GM19463 (cell line): ENCODE results near the gene GIMAP7.
"Not testable (repeated sequence)": the region's sequence is repeated elsewhere in the genome, so short reads cannot be mapped to it uniquely, and the experiment has no call there.

Experiments used
- ATAC-seq: cut with Tn5 transposase; IDR thresholded peaks from one replicate; pipeline ENCODE4 v1.9.1; 2021; ENCODE audit warnings: mild to moderate bottlenecking, moderate library complexity; ENCODE audit not compliant: unreplicated experiment

GIMAP7 gene

DNA sequence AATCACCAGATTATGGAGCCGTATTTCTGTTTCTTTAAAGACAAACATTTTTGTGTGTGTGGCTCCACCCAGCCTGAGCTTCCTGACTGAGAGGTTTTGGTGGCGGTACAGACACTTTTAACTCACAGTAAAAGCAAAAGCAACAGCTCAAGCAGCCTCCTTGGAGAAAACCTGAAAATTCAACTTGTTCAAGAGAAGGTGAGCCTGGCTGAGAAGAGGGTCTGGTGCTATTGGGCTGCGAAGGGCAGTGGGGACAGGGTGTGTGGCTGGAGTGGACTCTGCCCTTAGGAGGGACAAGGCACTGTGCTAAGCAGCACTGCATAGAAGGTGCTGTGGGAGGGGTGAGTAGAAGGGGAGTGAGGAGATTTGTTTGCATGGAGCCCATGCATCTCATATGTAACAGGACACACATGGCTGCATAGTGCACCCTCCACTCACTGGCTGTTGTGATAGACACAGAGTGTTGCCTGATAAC lies at the start of gene GIMAP7:
Gene GIMAP7, plus strand, starts transcription at position 125 of the 475 bp plus-strand sequence. CDS start 5,103 bp downstream, outside the sequence.
- ATAC-seq: no peak

GRCh38 chr7:150464962-150465361 lies 49.7 kb upstream of the GIMAP7 start:
- ATAC-seq: no peak

- no peak for ATAC-seq
These were observed 49.3 kb upstream of the GIMAP7 start for GRCh38 chr7:150465414-150465813.

DNA sequence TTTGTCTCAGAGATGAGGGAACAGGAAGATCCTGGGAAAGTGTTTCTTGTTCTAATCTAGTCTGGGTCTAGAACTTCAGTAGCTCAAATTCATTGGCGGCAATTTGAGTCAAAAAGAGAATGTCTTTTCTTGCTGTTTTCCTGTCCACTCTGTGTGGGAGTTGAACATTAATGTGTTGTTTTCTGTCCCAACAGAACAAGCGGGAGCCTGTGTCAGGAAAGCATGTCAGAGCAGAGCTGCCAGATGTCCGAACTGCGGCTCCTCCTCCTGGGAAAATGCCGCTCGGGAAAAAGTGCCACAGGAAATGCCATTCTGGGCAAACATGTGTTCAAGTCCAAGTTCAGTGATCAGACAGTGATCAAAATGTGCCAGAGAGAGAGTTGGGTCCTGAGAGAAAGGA lies 48.2 kb upstream of the GIMAP7 start:
- ATAC-seq: no peak

GRCh38 chr7:150468241-150468640 lies 46.4 kb upstream of the GIMAP7 start:
- ATAC-seq: no peak

DNA sequence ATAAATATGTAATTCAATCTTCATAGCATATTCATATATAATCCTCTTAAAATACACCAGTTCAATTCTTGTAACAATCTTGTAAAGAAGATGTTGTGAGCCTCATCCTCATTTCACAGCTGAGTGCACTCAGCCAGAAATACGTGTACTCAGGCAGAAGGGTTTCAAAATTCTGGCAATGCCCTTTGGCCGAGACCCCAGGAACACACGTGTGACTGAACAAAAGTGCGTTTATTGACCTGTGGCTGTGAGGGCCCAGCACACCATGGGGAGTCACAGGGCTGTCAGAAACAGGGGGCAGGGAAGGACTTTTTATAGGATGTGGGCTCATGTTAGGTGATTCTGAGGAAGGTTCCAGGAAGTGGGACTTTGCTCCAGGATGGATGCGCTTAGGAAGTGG lies 42.8 kb upstream of the GIMAP7 start:
- no peak for ATAC-seq

DNA sequence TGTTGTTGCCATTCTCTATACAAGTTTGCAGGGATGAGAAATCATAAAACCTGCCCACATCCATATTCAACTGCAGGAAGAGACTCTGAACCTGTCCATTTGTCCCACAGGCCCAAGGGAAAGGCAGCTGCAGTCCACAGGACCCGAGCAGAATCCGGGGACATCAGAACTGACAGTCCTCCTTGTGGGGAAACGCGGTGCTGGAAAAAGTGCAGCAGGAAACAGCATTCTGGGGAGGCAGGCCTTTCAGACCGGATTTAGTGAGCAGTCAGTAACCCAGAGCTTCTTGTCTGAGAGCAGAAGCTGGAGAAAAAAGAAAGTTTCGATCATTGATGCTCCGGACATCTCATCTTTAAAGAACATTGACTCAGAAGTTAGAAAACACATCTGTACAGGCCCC lies 40.8 kb upstream of the GIMAP7 start:
- no peak for ATAC-seq

DNA sequence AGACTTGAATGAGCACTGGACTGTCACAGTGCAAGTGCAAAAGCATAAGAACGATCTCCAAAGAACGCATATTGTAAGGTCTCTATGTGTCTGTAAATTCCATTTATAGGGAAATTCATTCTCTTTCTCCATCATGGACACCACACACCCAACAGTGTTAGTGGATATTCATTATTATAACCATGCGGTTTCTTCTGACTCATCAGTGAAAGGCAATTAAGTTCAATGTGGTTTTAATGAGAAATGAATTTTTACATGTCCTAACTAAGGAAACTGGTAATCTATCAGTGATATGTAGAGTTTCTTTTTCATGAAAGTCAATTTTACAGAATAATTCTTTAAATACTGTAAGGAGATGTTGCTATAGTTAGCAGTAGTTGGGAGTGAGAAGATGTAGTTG lies 38.4 kb upstream of the GIMAP7 start:
- no peak for ATAC-seq

DNA sequence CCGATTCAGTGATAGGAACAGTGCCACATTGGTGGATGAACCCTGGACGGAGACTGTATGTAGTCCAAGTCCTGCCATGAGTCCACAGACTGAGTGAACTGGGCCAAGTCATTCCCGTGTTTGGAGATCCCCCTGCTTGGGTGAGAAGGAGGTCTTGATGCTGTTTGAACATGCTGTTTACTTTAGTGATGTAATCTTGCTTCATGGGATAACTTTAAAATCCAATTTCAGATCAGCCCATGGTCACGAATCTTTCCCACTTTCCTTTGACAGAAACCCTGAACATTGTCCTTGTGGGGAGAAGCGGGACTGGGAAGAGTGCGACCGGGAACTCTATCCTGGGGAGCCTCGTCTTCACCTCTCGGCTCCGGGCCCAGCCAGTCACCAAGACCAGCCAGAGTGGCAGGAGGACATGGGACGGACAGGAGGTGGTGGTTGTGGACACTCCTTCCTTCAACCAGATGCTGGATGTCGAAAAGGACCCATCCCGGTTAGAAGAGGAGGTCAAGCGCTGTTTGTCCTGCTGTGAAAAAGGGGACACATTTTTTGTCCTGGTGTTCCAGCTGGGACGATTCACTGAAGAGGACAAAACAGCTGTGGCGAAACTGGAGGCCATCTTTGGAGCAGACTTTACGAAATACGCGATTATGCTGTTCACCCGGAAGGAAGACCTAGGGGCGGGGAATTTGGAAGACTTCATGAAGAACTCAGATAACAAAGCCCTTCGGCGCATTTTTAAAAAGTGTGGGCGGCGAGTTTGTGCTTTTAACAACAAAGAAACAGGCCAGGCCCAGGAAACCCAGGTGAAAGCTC lies 37.6 kb upstream of the GIMAP7 start:
- ATAC-seq: no peak

- no peak for ATAC-seq
These were observed 35.5 kb upstream of the GIMAP7 start for GRCh38 chr7:150479023-150479716.

DNA sequence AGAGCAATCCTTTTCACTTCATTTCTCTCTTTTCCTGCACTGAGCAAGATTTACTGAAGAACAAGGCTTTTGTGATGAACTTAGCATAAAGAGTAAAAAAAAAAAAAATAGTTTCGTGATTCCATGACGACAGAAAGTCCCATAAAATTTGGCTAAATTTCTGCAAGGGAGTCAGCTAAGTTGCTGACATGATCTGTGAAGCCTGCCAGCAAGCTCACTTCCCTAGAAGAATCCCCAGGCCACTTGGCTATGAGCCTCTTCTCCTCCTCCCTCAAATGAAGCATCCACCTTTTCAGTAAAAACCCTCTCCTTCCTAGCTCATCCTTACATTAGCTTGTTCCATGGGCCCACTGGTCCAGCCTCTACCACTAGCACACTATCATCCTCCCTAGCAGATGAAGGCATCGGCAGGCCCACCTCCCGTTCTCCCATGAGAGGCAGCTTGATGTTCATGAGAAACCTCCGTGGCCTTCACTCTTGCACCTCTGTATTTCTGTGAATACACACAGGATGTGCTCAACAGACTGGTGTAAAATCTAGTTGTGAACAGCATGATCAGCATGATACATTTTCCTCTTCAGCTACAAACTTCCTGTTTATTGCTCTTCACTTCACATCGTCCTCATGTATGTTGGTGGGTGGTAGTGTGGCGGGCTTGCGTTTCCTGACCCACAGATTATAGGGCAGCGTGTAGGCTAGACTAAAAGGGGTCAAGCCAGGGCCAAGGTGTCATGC lies 33.3 kb upstream of the GIMAP7 start:
- no peak for ATAC-seq

GRCh38 chr7:150481922-150482321 lies 32.8 kb upstream of the GIMAP7 start:
- ATAC-seq: no peak

DNA sequence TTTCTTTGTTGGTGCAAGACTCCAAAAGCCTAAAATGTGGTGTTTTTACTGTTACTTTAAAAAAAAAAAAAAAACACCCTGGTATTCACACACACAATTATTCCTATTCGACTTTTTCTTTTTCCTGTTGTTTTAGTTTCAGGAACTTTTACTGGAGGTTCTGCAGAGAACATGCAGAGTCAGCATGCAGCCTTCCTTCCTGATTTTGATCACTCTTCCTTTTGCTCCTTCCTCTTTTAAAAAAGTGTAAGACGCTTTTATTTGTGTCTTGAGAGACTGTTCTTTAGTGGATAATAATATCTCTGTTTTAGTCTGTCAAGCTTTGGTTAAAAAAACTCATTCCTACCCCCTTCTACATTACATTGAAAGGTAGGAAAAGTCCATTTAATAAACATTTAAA lies 31.2 kb upstream of the GIMAP7 start:
- not testable (repeated sequence) for ATAC-seq

GRCh38 chr7:150484071-150484470 lies 30.6 kb upstream of the GIMAP7 start:
- not testable (repeated sequence) for ATAC-seq

GRCh38 chr7:150487625-150488024 lies 27.0 kb upstream of the GIMAP7 start:
- no peak for ATAC-seq

GRCh38 chr7:150489782-150490181 lies 24.9 kb upstream of the GIMAP7 start:
- ATAC-seq: no peak

DNA sequence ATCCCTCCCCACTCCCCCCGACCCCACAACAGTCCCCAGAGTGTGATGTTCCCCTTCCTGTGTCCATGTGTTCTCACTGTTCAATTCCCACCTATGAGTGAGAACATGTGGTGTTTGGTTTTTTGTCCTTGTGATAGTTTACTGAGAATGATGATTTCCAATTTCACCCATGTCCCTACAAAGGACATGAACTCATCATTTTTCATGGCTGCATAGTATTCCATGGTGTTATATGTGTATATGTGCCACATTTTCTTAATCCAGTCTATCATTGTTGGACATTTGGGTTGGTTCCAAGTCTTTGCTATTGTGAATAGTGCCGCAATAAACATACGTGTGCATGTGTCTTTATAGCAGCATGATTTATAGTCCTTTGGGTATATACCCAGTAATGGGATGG lies 21.2 kb upstream of the GIMAP7 start:
- not testable (repeated sequence) for ATAC-seq

DNA sequence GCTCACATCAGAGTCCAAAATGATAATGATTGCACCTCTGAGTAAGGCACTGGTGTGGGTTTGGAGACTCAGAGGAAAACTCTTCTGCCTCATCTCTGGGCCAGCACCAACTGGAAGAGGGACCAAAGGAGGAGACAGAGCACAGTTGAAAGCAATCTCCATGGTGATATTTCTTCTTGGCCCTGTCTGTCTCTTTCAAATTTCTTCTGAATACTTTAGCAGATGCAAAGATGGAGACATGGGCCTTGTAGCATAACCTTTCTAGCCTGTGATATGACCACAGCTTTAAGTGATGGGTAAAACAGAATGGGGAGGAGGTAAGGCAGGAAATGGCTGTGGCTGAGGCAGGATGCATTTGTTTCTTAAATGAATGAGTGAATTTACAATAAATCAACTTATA lies 12.2 kb upstream of the GIMAP7 start:
- no peak for ATAC-seq

- ATAC-seq: no peak
These were observed 11.5 kb upstream of the GIMAP7 start for GRCh38 chr7:150503155-150503554.

- no peak for ATAC-seq
These were observed 11.1 kb upstream of the GIMAP7 start for GRCh38 chr7:150503581-150503980.

- ATAC-seq: no peak
These were observed 6.6 kb upstream of the GIMAP7 start for GRCh38 chr7:150507947-150508602.
